ENCODE data around the gene WDR7.

Gene WDR7

DNA sequence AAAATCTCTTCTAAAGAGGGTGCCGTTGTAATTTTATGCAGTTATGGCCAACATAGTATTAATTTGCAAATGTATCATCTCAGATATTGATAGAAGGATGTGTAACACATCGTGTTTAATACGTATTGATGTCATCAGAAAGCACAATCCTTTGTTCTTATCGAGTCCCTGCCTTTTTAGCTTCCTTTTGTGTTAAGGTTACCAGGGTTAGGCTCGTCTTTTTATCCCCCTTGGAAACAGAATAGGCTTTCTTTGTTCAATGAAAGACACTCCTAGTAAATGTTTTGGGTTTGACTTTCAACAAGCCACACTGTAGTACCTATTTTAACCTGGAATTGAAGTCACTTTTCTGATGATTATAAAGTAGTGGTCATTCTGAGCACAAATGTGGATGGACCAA lies 136.2 kb downstream of the WDR7 start:
- no peak overlapping the region for H3K4me3 ChIP-seq (ENCODE audit: low read depth, low read length)
- DNase-seq (ENCODE audit: low read depth): no peak
- TF ChIP-seq CTCF (IDR thresholded peaks at IDR 0.05; ENCODE audit: insufficient read depth, low read depth, low read length, missing control alignments): no peak

DNA sequence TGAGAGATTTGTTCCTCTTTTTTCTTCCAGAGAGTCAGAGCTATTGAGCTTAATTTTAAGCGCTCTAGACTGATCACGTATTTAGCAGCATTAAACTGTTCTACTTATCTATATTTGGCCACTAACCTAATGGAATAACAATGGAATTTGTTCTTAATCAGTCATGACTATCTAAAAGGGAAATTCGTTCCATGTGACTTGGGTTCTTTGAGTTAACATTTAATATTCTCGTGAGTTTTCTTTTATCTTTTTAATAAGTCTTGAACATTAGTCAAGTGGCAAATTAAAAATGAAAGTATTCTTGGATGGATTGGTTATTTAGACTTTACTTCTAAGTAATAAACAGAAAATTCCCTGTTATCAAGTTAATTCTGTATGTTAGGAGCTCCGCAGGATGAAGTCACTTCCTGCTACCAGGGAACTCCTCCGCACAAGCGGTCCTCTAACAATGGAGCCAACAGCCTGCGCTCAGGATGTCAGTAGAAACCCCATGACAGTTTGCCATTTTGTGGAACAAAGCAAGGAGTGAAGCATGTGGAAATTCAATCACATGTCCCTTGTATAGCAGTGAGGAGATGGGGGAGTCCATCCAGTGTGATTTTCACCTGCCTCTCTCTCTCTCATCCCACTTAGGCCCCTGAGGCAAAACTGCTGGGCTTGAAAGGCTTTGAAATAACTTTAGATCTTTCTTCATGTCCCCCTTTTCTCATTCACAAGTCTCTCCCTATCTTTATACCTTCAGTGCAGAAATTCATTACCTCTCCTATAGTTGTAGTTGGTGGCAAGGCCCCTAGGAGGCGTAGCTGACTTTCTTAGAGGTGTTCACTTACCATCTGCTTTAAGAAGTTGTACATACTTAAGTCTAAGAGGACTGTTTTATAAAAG lies 138.1 kb downstream of the WDR7 start:
- peak; percentile 48 for DNase-seq (ENCODE audit: low read depth)
- no peak overlapping the region for H3K4me3 ChIP-seq (ENCODE audit: low read depth, low read length)
- TF ChIP-seq CTCF (IDR thresholded peaks at IDR 0.05; ENCODE audit: insufficient read depth, low read depth, low read length, missing control alignments): peak; percentile 49

- no peak for DNase-seq (ENCODE audit: low read depth)
- TF ChIP-seq CTCF (IDR thresholded peaks at IDR 0.05; ENCODE audit: insufficient read depth, low read depth, low read length, missing control alignments): no peak
- no peak overlapping the region for H3K4me3 ChIP-seq (ENCODE audit: low read depth, low read length)
Measured at GRCh38 chr18:56789889-56790180, 138.7 kb downstream of the WDR7 start.

- no peak overlapping the region for H3K4me3 ChIP-seq (ENCODE audit: low read depth, low read length)
- TF ChIP-seq CTCF (IDR thresholded peaks at IDR 0.05; ENCODE audit: insufficient read depth, low read depth, low read length, missing control alignments): no peak
- no peak for DNase-seq (ENCODE audit: low read depth)
Measured at GRCh38 chr18:56795381-56795780, 144.2 kb downstream of the WDR7 start.

DNA sequence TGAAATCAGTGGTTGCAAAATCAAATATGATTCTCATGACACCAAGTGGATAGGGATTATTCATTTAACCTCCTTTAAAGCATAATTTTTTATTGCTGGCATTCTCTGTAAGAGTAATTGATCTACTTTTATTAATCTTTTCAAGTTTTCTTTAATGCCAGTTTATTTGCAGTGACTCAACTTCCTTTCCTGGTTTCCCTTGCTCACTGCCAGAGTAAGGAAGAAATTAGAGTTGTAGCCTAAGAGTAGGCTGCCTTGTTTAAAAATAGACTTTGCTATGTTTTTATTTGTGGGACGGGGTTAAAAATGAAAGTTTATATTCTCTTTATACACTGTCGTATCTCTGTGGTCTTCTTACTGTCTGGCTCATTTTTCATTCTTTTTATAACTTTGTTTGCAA lies 148.6 kb downstream of the WDR7 start:
- no peak for TF ChIP-seq CTCF (IDR thresholded peaks at IDR 0.05; ENCODE audit: insufficient read depth, low read depth, low read length, missing control alignments)
- no peak for DNase-seq (ENCODE audit: low read depth)
- no peak overlapping the region for H3K4me3 ChIP-seq (ENCODE audit: low read depth, low read length)

DNA sequence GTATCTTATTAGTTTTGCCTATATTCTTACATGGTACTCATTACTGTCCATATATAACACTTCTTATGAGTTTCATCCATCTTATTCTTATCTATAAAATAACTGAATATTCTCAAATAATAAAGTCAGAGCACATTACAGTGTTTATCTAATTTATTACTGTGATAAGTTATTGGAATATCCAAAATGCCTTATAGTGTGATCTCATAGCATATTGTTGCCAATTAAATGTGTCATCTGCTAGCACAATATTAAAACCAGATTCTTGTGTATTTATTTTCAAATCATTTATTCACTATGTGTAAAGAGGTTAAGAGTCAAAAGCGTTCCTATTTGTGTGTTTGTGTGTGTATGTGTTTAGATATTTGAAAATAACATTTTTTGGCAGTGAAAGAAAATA lies 151.9 kb downstream of the WDR7 start:
- DNase-seq (ENCODE audit: low read depth): no peak
- no peak overlapping the region for H3K4me3 ChIP-seq (ENCODE audit: low read depth, low read length)
- no peak for TF ChIP-seq CTCF (IDR thresholded peaks at IDR 0.05; ENCODE audit: insufficient read depth, low read depth, low read length, missing control alignments)

DNA sequence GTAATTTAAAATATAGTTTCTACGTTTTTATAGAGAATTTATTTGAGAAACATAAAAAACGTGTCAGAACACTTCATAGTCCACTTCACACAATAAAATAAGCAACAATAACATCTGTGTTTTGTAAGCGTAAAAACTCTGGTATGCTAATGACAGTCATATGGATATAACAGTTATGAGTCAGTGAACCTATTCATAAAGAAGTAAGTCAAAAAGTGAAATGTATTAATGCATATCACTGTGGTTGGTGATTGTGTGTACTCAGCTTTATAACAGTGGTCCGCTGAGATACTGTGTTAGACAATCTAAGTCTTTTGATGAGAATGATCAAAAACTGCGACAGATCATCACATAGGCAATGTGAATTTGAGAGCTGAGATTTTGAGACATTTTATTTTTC lies 153.2 kb downstream of the WDR7 start:
- TF ChIP-seq CTCF (IDR thresholded peaks at IDR 0.05; ENCODE audit: insufficient read depth, low read depth, low read length, missing control alignments): no peak
- DNase-seq (ENCODE audit: low read depth): peak; percentile 3
- no peak overlapping the region for H3K4me3 ChIP-seq (ENCODE audit: low read depth, low read length)
